GM15510 (cell line): Measurements from ENCODE around the gene SMNDC1.

Experiments
- POLR2A ChIP-seq: IDR thresholded peaks from 3 replicates; pipeline ENCODE4 v1.6.1; 2011; ENCODE audit warnings: borderline replicate concordance; ENCODE audit not compliant: insufficient read length; ENCODE audit errors: extremely low read depth

The SMNDC1 gene

DNA sequence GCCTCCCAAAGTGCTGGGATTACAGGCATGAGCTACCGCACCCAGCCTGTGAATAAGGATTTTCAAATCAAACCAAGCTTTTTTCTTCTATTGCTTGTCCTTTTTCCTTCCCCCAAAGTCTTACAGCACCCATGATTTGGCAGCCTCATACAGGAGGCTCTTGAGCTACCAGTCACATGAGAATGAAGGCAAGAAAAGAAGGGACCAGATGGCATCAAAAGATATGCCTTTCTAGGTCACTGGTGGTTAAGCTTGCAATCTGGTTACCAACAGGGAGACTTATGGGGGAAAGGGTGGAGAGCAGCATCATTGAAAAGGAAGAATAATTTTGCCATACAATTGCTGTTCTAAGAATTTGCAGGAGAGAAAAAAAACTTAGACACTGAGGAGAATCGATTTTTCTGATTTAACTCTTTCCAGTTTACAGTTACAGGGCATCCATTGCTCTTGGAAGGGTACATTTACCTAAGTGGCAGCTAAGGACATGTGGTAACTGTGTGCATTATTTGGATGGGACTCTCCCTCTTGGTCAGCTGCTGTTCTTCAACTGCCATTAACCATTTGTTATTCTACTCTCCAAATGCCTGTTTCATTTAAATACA is 29.5 kb downstream of the SMNDC1 start:
- no peak for TF ChIP-seq POLR2A

DNA sequence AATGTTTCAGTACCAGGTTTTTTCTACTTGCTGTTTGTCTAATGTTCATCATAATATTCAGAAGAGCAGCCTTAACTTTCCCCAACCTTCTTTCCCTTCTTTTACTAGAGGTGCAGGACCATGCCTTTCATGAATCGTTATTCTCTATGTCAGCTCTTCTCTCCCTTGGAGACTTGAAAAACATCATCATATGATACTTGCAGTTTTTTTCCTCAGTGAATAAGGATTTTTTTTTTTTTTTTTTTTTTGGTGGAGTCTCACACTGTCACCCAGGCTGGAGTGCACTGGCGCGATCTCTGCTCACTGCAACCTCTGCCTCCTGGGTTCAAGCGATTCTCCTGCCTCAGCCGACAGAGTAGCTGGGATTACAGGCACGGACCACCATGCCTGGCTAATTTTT is 30.1 kb downstream of the SMNDC1 start:
- no peak for TF ChIP-seq POLR2A

DNA sequence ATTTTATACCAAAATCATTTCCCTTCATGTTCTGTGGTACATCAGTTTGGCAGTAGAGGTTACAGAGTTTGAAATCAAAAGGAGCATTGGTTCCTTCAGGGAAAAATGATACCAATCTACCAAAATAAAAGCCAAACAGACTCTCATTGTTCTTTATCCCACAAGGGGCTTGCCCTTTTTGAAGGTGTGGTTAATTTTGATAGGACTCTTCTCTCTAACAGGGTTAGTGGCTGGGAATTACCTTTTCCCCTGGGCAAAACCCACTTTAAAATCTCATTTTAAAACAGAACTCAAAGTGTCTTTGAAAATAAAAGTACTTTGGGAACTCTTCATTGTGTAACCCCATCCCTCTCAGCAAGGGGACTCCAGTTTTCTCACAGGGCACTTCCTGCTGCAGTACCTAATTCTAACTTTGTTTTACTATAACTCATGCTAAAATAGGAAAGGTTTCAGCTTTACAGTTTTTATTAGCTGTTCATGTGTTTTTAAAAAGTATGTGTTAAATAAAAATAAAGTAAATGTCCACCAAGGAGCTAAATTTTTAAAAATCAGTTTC is 30.6 kb downstream of the SMNDC1 start:
- no peak for TF ChIP-seq POLR2A

- no peak for TF ChIP-seq POLR2A
Measured at GRCh38 chr10:110273474-110273873, 31.2 kb downstream of the SMNDC1 start.

DNA sequence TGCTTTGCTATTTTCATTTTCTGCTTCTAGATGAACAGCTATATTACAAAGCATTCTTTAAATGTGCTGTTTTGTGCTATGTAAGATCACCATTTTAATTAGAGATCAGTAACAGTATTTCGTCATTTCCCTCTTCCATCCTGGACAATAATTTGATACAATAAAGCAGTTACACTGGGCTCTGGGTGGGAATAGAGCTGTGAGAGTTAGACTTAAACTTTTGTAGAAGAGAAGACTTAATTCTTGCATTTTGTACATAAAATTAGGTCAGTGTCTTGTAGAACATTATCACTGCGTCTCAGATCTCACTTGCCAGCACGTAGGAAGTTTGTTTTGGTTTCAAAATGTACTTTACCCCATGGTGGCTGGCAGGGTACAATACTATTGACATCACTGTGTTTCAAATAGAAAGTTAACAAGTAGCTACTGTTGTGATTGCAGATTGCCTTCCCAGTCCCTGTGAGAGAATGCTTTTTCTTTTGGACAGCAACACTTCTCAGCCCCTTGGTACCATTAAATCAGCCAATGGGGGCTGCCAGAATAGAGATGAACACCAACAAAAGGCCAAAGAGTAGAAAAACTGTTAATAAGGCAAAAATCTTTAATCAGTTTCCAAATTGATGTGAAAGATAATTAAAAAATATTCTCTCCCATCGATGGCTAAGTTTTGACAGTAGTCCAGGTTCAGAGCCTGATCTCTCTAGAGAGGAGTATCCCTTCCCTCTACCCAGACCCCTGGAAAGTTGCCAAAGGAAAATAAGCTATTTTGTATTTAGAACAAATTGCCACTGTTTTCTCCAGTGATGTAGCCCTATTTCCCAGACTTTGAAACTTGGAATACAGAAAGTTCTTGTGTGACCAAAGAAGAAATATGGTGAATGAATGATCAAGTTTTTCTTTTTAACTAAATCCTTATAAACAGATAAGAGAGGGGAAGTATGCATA is 35.1 kb downstream of the SMNDC1 start:
- no peak for TF ChIP-seq POLR2A

DNA sequence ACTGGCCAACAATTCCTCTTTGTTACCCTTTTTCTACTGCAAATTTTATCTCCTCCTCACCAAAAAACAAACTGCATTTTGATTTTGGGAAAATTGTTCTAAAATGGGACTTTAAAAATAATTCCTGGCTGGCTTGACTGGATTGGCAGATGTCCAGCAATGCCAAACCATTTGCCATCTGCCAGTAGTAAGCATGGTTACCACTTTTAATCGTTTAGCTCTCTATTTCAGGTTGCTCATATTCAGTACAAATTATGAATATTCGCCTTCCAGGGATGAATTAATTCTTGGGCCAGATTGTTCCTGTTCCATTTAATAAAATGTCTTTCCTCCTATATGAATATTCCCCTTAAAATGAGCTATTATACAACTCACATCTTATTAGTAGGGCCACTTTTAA is 35.7 kb downstream of the SMNDC1 start:
- TF ChIP-seq POLR2A, result no peak

GRCh38 chr10:110268442-110268841 is 36.3 kb downstream of the SMNDC1 start:
- TF ChIP-seq POLR2A, result no peak

DNA sequence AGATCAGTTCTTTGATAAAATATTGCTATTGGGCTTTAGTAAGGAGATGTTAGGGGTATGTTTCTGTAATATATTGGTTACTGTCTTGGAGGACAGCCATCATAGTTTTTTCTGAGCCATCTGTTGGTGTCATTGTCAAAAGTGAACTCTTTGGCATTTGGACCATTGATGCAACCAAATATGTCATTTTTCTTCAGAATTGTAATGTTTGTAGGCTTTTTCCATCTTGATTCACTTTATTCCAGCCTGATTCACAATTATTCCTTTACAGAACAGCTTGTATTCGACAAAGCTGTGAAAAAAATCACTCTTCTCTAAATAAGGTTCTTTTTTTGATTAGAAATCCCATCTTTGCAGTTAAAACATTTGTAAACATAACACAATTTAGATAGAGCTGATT is 37.4 kb downstream of the SMNDC1 start:
- TF ChIP-seq POLR2A, result no peak

- no peak for TF ChIP-seq POLR2A
Measured at GRCh38 chr10:110265573-110266193, 39.0 kb downstream of the SMNDC1 start.

GRCh38 chr10:110263164-110263563 is 41.6 kb downstream of the SMNDC1 start:
- no peak for TF ChIP-seq POLR2A

DNA sequence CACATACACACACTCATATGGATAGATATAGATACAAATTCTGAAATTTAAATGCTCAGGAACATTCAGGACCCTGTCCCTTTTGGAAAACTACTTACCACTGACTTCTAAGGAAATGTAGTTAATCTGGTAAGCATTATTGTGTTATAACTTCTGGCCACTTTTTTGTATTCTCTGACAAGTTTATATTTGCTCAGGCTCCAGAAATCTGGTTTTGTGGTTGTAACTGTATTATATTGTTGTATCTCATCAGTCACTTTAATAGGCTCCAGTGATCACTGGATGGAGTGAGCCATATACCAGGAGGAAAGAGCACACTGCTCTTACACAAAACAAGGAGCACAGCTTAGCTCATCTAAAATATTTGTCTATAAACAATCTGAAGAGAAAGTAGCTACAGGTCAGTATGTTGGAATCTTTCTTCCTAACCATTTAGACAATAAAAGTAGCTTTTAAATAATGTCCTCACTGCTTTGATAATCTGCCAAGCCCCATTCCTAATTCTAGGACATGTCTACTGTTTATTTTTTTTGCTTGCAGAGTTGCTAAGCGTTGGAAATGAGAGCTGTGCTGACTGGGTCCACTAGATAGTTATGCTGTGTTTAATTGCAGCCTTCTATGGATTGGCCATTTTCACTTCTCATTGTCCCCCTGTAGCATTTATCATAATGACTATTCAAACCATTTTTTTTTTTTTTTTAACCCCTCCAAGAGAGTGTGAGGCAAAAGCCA is 43.8 kb downstream of the SMNDC1 start:
- TF ChIP-seq POLR2A, result no peak

GRCh38 chr10:110259317-110259716 is 45.4 kb downstream of the SMNDC1 start:
- no peak for TF ChIP-seq POLR2A

DNA sequence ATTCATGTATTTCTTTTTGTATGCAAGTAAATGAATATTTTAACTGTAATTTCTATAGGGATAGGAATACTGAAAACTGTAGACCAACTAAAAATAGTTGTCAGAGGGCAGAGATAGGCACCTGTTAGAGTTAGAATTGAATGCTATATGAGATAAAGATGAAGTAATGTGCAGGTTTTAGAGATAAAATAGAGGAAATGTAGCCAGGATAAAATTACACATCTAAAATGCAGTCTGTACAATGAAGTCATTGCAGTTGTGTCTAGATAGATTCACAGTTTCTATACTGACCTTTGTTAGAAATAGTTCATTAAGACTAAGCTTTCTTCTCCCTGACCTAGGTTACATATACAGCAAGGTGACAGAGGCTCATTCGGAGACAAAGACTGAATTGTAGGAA is 46.2 kb downstream of the SMNDC1 start:
- no peak for TF ChIP-seq POLR2A

GRCh38 chr10:110254467-110254866 is 50.3 kb downstream of the SMNDC1 start:
- no peak for TF ChIP-seq POLR2A

GRCh38 chr10:110252151-110252550 is 52.6 kb downstream of the SMNDC1 start:
- no peak for TF ChIP-seq POLR2A
